GM20000 (cell line): ENCODE results near the gene DGKQ.

Experiments used
- DNase-seq: peaks from one replicate; pipeline ENCODE4 v3.0.0; 2012; ENCODE audit warnings: low spot score
- CTCF ChIP-seq: IDR thresholded peaks from 2 replicates; pipeline ENCODE4 v1.5.1; 2012; ENCODE audit warnings: mild to moderate bottlenecking, control low read depth; ENCODE audit errors: extremely low read depth, missing control alignments

DGKQ gene

GRCh38 chr4:962231-963208 lies 10.8 kb downstream of the DGKQ start:
- no peak for TF ChIP-seq CTCF
- no peak for DNase-seq

- no peak for DNase-seq
- TF ChIP-seq CTCF, result no peak
Measured at GRCh38 chr4:961351-962230, 11.8 kb downstream of the DGKQ start.

GRCh38 chr4:960636-961350 lies 12.6 kb downstream of the DGKQ start:
- no peak for TF ChIP-seq CTCF
- DNase-seq, result no peak

GRCh38 chr4:960140-960635 lies 13.2 kb downstream of the DGKQ start:
- no peak for TF ChIP-seq CTCF
- no peak for DNase-seq

GRCh38 chr4:959338-960139 lies 13.8 kb downstream of the DGKQ start:
- no peak for DNase-seq
- no peak for TF ChIP-seq CTCF

GRCh38 chr4:958696-959337 lies 14.6 kb downstream of the DGKQ start:
- TF ChIP-seq CTCF, result no peak
- DNase-seq, result no peak
